ENCODE data around the gene PPP1R1C.

DNA sequence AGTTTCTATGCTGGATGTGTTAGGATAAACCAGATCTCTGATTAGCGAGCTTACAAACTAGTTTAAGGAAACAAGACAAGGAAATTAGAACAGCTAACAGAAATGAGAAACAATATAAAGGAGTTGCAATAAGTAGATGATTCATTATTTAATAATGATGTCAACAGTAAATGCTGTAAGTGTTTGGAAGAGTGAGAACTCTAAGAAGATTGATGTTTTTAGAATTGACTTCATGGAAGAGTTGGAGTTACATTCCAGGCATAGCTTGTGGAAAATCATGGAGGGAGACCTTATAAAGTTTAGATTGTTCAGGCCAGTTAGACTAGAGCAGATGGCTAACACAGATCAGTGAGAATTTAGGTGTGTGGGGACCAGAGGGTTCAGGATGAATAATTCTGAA, 32.6 kb downstream of the PPP1R1C start:
- TF ChIP-seq, protein P1, sequence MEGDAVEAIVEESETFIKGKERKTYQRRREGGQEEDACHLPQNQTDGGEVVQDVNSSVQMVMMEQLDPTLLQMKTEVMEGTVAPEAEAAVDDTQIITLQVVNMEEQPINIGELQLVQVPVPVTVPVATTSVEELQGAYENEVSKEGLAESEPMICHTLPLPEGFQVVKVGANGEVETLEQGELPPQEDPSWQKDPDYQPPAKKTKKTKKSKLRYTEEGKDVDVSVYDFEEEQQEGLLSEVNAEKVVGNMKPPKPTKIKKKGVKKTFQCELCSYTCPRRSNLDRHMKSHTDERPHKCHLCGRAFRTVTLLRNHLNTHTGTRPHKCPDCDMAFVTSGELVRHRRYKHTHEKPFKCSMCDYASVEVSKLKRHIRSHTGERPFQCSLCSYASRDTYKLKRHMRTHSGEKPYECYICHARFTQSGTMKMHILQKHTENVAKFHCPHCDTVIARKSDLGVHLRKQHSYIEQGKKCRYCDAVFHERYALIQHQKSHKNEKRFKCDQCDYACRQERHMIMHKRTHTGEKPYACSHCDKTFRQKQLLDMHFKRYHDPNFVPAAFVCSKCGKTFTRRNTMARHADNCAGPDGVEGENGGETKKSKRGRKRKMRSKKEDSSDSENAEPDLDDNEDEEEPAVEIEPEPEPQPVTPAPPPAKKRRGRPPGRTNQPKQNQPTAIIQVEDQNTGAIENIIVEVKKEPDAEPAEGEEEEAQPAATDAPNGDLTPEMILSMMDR (IDR thresholded peaks at IDR 0.05): no peak
- no peak for TF ChIP-seq EZH2 (IDR thresholded peaks at IDR 0.05; ENCODE audit: borderline replicate concordance, insufficient read depth, low read depth, low read length, poor library complexity, severe bottlenecking)
